ENCODE results near the gene METTL9.
"Not testable (repeated sequence)": the region's sequence is repeated elsewhere in the genome, so short reads cannot be mapped to it uniquely, and the experiment has no call there.

Gene METTL9

GRCh38 chr16:21647562-21648164 lies 48.3 kb downstream of the METTL9 start (continued):
- TF ChIP-seq ZNF544 (tag by site-specific recombination; IDR thresholded peaks at IDR 0.05) = no peak
- no peak for TF ChIP-seq ZNF645 (tag by site-specific recombination; IDR thresholded peaks at IDR 0.05)
- no peak for TF ChIP-seq ZNF629 (tag by site-specific recombination; IDR thresholded peaks at IDR 0.05)
- TF ChIP-seq ZNF518A (tag by site-specific recombination; conservative IDR thresholded peaks at IDR 0.05; ENCODE audit: low read depth) = no peak

- H3K4me1 ChIP-seq (ENCODE audit: control insufficient read depth, insufficient read depth, low read length); H3K9me3 ChIP-seq (ENCODE audit: control insufficient read depth, insufficient read depth, low read depth, low read length); POLR2A ChIA-PET; H3K4me3 ChIP-seq (ENCODE audit: low read depth, low read length); H3K27ac ChIP-seq (ENCODE audit: extremely low read depth, low read depth, low read length); H3K36me3 ChIP-seq (ENCODE audit: control insufficient read depth in 2 of 2, insufficient read depth in 1 of 2, low read length in 2 of 2); CTCF ChIA-PET: not testable (repeated sequence)
Measured at GRCh38 chr16:21649826-21650406, 50.5 kb downstream of the METTL9 start.

GRCh38 chr16:21650521-21650920 lies 51.1 kb downstream of the METTL9 start:
- TF ChIP-seq ELK4 (IDR thresholded peaks at IDR 0.05; ENCODE audit: borderline replicate concordance, low read depth, low read length) (no peak), ZNF747 (tag by site-specific recombination; IDR thresholded peaks at IDR 0.05) (no peak), ZNF48 (tag by site-specific recombination; IDR thresholded peaks at IDR 0.05) (no peak), ZNF248 (tag by site-specific recombination; IDR thresholded peaks at IDR 0.05) (no peak), SETDB1 (IDR thresholded peaks at IDR 0.05; ENCODE audit: insufficient read length, low read length) (no peak), ZNF155 (tag by site-specific recombination; IDR thresholded peaks at IDR 0.05) (no peak), ZBTB20 (tag by site-specific recombination; IDR thresholded peaks at IDR 0.05) (no peak), MEIS1 (CRISPR knock-in tag; IDR thresholded peaks at IDR 0.05; ENCODE audit: borderline replicate concordance) (no peak), ZNF214 (tag by site-specific recombination; IDR thresholded peaks at IDR 0.05; ENCODE audit: borderline replicate concordance) (no peak), ZNF311 (tag by site-specific recombination; IDR thresholded peaks at IDR 0.05; ENCODE audit: borderline replicate concordance) (no peak), KLF10 (tag by site-specific recombination; IDR thresholded peaks at IDR 0.05) (no peak), ZNF670 (tag by site-specific recombination; IDR thresholded peaks at IDR 0.05; ENCODE audit: low read depth) (no peak), ZNF416 (tag by site-specific recombination; IDR thresholded peaks at IDR 0.05) (no peak), ZNF514 (tag by site-specific recombination; IDR thresholded peaks at IDR 0.05) (no peak), ZNF184 (tag by site-specific recombination; IDR thresholded peaks at IDR 0.05) (no peak), ZFP3 (tag by site-specific recombination; IDR thresholded peaks at IDR 0.05; ENCODE audit: low read depth) (no peak), KLF9 (tag by site-specific recombination; IDR thresholded peaks at IDR 0.05; ENCODE audit: low read depth) (no peak), ZNF221 (tag by site-specific recombination; IDR thresholded peaks at IDR 0.05; ENCODE audit: borderline replicate concordance) (no peak), ZBTB8A (tag by site-specific recombination; IDR thresholded peaks at IDR 0.05) (no peak)
- Histone ChIP-seq H3K9me3 (ENCODE audit: control insufficient read depth, insufficient read depth, low read depth, low read length) (no peaks in the 10 kb centered on the region), H3K36me3 (ENCODE audit: control insufficient read depth in 2 of 2, insufficient read depth in 1 of 2, low read length in 2 of 2) (peaks cover 0 to 15% of the 10 kb centered on the region in 2 experiments; a peak in 1 of 3 replicates), H3K4me1 (ENCODE audit: control insufficient read depth, insufficient read depth, low read length) (no peaks in the 10 kb centered on the region), H3K4me3 (ENCODE audit: low read depth, low read length) (no peak overlapping the region), H3K27ac (ENCODE audit: extremely low read depth, low read depth, low read length) (no peak overlapping the region)
- POLR2A ChIA-PET = no interaction called here
- CTCF ChIA-PET = no interaction called here
